ENCODE results near the gene FARS2.

GRCh38 chr6:5373430-5373829 is 112.1 kb downstream of the FARS2 start:
- no peak for TF ChIP-seq SP1 (CRISPR knock-in tag; conservative IDR thresholded peaks at IDR 0.05)
- no peak for TF ChIP-seq CTCF (IDR thresholded peaks at IDR 0.05)
- TF ChIP-seq SOX15 (CRISPR knock-in tag; IDR thresholded peaks at IDR 0.05): no peak
- TF ChIP-seq ARID4B (CRISPR knock-in tag; IDR thresholded peaks at IDR 0.05; ENCODE audit: borderline replicate concordance): no peak
- no peak for TF ChIP-seq ZNF512 (CRISPR knock-in tag; IDR thresholded peaks at IDR 0.05; ENCODE audit: borderline replicate concordance)
- no peak for TF ChIP-seq NFYB (CRISPR knock-in tag; conservative IDR thresholded peaks at IDR 0.05; ENCODE audit: low read depth)
- no peak for TF ChIP-seq NR3C1 (CRISPR knock-in tag; conservative IDR thresholded peaks at IDR 0.05; ENCODE audit: low read depth)
- TF ChIP-seq CREM (CRISPR knock-in tag; IDR thresholded peaks at IDR 0.05): no peak
- no peak for TF ChIP-seq SMAD4 (CRISPR knock-in tag; IDR thresholded peaks at IDR 0.05)
- no peak for TF ChIP-seq ZNF263 (CRISPR knock-in tag; IDR thresholded peaks at IDR 0.05; ENCODE audit: low read depth)
- no peak for TF ChIP-seq TP53 (CRISPR knock-in tag; IDR thresholded peaks at IDR 0.05)

Measured in WTC11 (cell line).